ENCODE results near the gene PDP2.

PDP2 gene

DNA sequence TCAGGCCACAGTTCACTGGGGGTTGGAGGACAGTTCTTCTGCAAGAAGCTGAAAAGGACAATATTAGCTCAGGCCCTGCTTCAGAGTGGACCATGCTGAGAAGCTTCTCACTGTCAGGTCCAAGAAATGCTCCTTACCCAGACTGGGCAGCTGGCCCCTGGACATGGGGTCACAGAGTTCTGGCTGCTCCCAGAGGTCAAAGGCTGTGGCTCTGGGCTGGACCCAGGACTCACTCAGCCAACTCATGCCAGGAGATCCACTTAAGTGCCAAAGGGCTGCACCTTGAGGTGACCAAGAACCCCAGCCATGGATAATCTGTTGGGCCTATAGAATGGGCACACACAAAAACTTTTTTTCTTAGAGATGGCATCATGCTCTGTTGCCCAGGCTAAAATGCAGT, 59.1 kb downstream of the PDP2 start:
- TF ChIP-seq CTCF (IDR thresholded peaks at IDR 0.05) = no peak

DNA sequence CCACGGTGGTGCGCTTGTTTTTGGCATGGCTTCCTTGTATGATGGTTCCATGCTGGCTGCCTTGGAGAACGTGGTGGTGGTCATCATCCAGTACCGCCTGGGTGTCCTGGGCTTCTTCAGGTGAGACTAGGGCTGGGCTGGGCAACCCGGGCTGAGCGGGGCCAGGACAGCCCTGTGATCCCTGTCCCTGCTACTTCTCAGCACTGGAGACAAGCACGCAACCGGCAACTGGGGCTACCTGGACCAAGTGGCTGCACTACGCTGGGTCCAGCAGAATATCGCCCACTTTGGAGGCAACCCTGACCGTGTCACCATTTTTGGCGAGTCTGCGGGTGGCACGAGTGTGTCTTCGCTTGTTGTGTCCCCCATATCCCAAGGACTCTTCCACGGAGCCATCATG, 59.9 kb downstream of the PDP2 start:
- TF ChIP-seq CTCF (IDR thresholded peaks at IDR 0.05) = no peak

Measured in LNCAP (cell line).